ENCODE data around the gene RAB6B.

GRCh38 chr3:133915685-133916658, 20.3 kb upstream of the RAB6B start:
- TF ChIP-seq CTCF (conservative IDR thresholded peaks at IDR 0.05): no peak
- TF ChIP-seq EZH2 (IDR thresholded peaks at IDR 0.05; ENCODE audit: low read depth): no peak

Data from PC-9 (cell line).